ENCODE data around the gene LYRM7.

GRCh38 chr5:131226899-131227298, 56.2 kb downstream of the LYRM7 start:
- TF ChIP-seq CTCF (IDR thresholded peaks at IDR 0.05) (no peak), POLR2AphosphoS5 (IDR thresholded peaks at IDR 0.05) (no peak), POLR2A (IDR thresholded peaks at IDR 0.05) (no peak), EP300 (IDR thresholded peaks at IDR 0.05) (no peak)
